VCaP (cell line): Measurements from ENCODE around the gene ABAT.
"Not testable (repeated sequence)": the region's sequence is repeated elsewhere in the genome, so short reads cannot be mapped to it uniquely, and the experiment has no call there.

ENCODE experiments used
- H3K27ac ChIP-seq: fragments of 450-650 bp; 2 replicates; pipeline ENCODE4 v1.5.1; 2017
- TF ChIP-seq, protein P1 (sequence below): fragments of 450-650 bp; conservative IDR thresholded peaks from 2 replicates; pipeline ENCODE4 v1.5.1; 2017; ENCODE audit warnings: mild to moderate bottlenecking, moderate library complexity

ABAT gene

DNA sequence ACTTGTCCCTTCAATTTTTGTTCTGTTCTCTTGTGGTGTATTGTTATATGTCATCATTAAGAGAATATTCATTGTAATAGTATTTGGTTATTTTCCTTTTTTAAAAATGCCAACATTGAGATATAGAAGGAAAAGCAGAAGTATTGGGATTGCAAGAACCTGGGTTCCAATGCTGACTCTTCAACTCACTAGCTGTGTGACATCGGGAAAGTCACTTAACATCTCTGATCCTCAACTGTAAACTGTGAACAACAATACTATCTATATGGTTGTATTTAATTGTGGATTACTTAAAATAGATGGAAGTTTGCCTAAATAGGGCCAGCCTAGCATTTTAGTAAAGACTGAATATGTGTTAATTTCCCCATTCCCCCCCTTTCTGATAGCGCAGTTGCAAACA, 67.2 kb downstream of the ABAT start:
- TF ChIP-seq, protein P1, sequence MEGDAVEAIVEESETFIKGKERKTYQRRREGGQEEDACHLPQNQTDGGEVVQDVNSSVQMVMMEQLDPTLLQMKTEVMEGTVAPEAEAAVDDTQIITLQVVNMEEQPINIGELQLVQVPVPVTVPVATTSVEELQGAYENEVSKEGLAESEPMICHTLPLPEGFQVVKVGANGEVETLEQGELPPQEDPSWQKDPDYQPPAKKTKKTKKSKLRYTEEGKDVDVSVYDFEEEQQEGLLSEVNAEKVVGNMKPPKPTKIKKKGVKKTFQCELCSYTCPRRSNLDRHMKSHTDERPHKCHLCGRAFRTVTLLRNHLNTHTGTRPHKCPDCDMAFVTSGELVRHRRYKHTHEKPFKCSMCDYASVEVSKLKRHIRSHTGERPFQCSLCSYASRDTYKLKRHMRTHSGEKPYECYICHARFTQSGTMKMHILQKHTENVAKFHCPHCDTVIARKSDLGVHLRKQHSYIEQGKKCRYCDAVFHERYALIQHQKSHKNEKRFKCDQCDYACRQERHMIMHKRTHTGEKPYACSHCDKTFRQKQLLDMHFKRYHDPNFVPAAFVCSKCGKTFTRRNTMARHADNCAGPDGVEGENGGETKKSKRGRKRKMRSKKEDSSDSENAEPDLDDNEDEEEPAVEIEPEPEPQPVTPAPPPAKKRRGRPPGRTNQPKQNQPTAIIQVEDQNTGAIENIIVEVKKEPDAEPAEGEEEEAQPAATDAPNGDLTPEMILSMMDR, result no peak
- H3K27ac ChIP-seq, result no peak overlapping the region

DNA sequence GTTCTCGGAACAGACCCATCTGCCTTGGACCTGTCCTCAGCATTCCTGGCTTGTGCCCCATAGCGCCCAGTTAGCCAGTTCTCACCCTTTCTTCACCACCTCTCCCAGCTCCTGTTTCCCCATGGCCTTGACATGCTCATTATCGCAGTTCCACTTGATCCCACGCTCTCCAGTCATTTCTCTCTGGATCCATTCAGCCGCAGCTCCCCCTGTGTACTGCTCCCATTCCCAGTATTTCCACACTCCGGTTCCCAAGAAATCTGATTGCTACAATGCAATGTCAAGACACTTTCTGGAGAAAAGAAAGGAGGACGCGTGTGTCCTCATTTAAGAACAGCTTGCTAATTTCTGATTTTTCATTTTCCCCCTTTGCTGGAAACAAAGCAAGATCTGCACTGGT, 67.7 kb downstream of the ABAT start:
- TF ChIP-seq, protein P1, result no peak
- no peak overlapping the region for H3K27ac ChIP-seq

DNA sequence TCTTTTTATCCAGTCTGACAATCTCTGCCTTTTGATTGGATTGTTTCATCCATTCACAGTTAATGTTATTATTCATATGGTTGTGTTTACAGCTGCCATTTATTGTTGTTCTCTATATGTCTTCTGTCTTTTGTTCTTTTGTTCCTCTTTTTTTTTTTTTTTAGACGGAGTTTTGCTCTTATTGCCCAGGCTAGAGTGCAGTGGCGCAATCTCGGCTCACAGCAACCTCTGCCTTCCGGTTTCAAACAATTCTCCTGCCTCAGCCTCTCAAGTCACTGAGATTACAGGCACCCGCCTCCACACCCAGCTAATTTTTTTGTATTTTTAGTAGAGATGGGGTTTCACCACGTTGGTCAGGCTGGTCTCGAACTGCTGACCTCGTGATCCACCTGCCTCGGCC, 74.5 kb downstream of the ABAT start:
- not testable (repeated sequence) for H3K27ac ChIP-seq

DNA sequence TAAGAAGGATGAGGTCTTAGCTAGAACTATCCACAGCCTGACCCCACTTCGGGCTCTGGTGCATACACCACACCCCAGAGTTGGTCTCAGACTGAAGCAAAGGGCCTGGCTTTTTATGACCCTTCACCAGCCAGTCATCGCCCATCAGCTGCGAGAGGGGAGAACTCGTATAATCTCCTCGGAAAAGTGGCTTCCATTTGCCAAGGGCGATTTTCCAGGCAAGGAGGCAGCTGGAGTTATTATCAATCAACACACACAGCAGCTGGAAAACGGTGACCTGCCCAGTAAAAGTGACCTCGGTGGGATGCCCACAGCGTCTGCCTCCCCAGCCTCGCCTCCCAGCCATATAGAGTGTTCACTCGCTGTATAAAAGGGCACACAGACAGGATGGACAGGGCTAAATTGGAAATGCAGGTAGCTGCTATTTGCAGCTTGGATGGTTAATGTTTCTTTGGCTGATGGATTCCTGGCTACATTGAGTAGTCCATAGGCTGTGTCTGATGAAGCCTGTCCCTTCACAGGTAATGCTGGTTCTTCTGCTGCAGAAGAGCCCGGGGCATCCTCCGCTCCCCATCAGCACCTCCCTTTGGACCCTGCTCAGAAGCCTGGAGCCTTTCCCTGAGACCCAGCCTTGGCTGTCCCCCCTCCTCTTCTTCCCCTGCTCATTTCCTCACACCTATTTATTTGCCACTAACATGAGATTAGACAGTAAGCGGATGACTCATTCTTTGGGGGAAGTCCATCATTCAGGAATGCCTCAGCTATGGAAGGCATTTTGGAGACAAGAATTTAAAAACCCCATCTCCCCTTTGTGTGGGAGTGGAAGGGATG, 77.3 kb downstream of the ABAT start:
- no peak overlapping the region for H3K27ac ChIP-seq
- TF ChIP-seq, protein P1, result no peak

DNA sequence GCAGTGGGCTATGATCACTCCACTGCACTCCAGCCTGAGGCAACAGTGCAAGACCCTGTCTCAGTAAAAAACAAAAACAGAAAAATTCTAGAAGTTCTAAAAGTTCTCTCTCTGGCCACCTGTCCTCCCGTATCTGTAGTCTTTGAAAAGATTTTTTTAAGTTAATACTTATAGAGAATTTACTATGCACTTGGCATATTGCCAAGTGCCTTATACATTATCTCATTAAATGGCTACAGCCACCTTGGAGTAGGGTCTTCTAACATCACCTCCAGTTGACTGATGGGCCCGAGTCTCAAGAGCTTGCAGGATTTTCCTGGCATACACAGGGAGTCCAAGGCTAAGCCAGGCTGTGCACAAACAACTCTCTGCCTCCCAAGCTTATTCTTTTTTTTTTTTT, 78.3 kb downstream of the ABAT start:
- TF ChIP-seq, protein P1, result no peak
- no peak overlapping the region for H3K27ac ChIP-seq

DNA sequence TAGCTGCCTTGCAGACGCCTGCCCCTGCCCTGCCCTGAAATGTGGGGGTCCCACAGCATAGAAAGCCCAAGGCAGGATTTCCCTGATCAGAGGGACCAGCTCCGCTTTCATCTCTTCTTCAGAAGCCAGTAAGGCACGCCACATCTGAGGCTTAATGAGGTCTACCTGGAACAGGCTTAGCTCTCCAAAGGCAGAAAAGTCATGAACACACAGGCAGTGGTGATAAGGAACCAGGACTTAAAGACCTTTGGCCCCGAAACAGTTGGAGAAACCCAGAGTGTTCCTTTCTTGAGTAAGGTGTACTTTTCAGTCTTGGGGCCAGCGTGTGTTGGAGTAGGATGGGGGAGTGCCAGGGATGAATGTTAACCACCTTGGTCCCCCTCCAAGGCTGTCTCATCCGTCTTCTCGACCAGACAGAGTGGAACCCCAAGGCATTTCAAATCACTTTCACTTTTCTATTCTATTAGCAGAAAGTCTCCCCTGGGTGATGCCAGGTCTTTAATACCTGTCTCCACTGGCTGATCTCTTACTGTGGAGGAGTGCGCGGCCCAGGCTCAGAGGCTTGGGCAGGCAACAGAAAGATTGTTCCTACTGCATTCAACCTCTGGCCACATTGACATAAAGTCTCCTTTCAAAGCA, 79.1 kb downstream of the ABAT start:
- TF ChIP-seq, protein P1, result no peak
- H3K27ac ChIP-seq, result no peak overlapping the region

DNA sequence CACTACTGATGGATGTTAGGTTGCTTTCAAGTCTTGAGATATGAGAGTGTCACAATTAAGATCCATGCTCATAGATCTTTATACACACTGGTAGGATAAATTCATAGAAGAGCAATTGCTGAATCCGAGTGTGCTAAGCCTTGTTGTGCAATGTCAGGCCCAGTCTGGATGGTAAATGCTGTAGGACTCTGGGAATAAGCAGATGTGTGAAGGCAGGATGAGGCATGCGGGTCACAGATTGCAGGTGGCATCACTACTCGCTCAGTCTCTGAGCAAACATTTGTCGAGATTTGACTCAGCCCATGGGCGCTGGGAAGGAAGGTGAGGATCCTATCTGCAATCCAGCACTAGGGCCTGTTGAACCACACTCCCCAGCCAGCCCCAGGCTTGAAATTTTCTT, 82.3 kb downstream of the ABAT start:
- H3K27ac ChIP-seq, result no peak overlapping the region
- TF ChIP-seq, protein P1, result no peak

DNA sequence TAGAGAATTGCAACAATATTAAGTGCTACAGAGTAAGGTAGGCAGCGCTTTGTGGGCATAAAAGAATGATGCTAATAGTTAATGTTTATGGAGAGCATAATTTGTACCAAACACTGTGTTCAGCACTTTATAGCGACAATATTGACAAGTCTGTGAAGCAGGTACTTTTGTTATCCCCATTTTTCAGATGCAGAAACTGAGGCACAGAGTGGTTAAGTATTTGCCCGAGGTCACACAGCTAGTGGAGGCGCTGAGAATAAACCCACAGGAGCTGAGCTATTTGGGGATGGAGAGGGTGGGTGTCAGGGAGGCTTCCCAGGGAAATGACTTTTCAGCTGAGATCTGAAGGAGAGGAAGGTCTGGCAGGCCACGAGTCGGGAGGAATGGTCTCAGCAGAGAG, 83.6 kb downstream of the ABAT start:
- TF ChIP-seq, protein P1, result no peak
- H3K27ac ChIP-seq, result no peak overlapping the region
